ENCODE results near the gene CAT.
A peak's percentile ranks its signal among the peaks of the same experiment; 100 is the strongest.

Gene CAT

DNA sequence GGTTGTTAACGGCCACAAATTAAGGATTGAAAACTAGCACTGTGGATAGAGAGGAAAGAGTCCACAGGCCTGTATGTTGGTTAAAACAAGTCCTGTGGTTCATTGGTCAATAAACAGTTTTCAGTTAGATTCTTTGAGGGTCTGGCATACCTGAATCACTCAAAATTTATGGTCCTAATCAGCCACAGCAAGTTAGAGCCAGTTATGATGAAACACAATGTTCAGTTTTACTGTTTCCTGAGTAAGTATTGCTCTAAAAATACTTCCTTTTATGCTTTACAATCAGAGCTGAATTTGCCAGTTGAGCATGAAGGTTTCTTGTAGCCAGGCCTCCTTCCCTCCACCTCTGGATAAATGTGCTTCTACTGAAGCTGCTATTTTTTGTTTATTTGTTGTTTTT is 12.9 kb upstream of the CAT start:
- DNase-seq = peak; percentile 82 to 87

DNA sequence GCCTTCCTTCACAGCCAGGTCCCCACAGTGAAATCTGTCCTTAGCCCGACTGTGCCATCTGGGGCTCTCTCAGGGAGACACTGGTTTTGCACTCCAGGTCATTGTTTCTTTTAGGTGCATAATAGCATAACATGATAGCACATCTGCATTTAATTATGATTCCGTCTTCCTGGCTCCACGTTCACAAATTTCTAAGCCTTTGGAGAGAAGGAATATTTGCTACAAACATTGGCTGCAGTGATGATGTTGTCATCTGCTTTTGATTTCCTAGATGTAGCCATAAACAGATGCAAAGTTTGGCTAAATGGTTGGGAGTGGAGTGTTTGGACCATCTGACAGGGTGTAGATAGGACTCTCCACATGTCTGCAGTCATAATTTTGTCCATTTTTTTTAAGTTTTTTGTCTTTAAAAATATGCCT is 12.0 kb upstream of the CAT start:
- DNase-seq = no peak

DNA sequence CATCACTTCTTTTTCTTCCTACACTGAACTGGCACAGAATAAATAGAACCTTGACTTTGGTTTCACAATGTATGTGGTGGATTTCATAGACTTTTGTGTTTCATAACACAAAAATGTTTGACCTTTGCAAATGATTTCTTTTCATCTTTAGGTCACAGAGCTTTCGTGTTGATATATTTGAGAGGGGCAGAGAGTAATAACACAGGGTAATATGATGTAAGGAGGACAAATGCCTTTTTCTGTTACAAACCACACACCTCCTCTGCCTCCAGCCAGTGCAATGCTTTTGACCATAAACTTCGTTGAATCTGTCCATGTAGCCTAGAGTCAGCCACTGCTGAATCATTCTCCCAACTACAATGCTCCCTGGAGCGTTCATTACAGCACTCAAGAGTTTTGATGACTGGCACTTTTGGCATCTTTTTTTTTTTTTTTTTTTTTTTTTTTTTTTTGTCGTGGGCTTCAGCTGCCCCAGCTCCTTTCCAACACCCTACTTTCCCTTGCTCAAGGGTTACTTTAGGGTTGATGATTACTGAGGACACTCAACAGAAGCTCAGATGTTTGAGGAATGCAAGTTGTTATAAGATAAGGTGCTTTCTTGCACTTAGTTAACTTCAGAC is 11.4 kb upstream of the CAT start:
- DNase-seq = peak in 1 of 2 experiments; percentile 36

DNA sequence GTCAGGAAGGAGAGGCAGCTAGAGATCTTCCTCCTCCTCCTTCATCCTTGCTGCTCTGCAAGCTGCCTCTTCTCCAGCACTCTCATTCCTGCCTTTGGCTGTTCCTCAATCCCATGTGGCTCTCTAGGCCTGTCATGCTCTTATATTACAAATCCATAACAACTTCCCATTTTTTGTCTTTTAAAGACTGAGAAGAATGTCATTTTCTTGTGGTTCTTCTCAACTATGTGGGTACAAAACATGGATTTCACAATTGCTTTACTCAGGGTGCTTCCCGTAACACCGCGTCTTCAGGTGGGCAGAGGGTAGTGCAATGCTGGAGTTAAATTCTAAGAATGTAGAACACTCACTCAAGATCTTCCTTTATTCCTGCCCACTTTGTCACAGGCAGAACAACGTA is 6.8 kb upstream of the CAT start:
- peak; percentile 69 to 76 for DNase-seq

GRCh38 chr11:34432822-34433221 is 5.9 kb upstream of the CAT start:
- DNase-seq = peak; percentile 27 to 31

DNA sequence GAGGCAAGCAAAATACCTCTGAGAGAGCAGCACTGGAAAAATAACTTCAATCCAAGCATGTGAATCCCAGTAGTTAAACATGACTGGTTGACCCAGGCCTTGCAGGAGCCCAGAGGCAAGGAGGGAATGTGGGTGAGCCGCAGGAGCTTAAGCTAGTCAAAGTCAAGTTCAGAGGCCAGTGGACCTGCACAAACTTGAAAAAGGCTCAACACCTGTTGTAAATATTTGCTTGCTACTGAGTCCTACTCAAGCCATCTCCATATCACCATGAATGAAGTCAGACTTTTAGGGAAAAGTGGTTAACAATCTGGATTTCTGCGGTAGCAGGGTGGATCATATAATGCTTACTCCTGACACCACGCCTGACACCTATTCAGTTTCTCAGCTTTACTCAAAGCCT is 4.8 kb upstream of the CAT start:
- DNase-seq = no peak

DNA sequence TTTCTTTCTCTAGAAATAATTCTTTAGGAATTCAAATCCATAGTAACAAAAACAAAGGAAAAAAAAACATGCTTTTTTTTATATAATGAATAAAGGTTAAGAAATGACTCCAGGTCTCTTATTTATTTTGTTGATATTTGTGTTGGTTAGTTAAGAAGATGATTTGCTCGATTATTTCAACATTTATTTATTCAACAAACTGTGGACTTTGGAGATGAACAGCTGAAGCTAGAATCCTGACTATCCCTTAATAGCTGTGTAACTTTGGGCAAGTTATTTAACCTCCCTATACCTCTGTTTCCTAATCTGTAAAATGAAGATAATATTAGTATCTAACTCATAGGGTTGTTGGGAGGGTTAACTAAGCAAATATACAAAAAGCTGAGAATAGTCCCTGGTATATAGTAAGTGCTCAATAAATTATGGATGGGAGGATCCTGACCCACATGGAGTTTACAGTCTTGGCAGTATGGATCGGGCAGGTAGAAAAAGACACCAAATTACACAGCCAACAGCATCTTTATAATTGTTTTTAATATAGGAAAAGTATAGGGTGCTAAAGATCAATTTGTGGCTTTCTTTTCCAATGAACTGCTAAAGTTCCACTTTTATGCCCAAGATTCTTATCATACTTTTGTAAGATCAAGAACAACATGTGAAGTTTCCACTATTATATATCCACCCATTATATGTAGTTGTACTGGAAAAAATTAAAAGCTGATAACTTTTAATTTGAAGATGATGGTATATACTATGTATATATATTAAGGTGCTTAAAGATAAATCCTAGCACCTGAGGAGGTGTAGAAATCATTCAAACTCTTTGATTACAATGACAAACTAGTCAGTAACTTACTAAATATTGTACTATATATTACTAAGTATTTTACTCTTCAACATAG is 1.3 kb upstream of the CAT start:
- no peak for DNase-seq

- DNase-seq = no peak
Measured at GRCh38 chr11:34439610-34440198, 970 bp downstream of the CAT start.

DNA sequence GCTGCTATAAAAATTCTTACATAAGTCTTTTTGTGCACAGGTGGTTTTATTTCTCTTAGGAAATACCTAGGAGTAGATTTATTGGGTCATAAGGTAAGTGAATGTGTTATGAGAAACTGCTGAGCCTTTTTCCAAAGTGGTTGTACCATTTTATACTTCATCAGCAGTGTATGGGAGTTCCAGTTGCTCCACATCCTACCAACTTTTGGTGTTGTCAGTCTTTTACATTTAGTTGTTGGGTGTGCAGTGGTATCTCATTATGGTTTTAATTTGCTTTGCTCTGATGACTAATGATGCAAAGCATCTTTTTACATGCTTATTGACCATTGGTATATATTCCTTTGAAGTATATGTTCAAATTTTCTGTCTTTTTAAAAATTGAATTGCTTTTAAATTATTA is 3.1 kb downstream of the CAT start:
- no peak for DNase-seq

- no peak for DNase-seq
Measured at GRCh38 chr11:34443136-34443535, 4.4 kb downstream of the CAT start.

DNA sequence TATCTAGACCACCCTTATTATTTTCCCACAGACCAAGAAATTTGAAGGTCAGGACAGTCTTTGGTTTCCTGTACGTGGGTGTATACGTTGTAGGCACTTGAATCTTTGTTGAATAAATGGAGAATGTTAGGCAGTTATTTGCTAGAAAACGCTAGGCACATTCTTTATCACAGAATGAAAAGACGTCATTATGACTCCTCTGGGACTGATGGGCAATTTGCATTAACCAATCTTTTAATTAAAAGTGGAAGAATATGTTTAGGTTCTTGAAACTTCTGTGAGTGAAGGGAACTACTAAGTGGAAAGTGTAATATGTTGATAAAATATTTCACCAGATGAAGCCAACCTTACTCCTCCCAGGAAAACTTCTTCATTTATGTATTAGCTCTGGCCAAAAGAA is 5.7 kb downstream of the CAT start:
- no peak for DNase-seq

- DNase-seq = peak; percentile 20 to 43
Measured at GRCh38 chr11:34445956-34446355, 7.2 kb downstream of the CAT start.

DNA sequence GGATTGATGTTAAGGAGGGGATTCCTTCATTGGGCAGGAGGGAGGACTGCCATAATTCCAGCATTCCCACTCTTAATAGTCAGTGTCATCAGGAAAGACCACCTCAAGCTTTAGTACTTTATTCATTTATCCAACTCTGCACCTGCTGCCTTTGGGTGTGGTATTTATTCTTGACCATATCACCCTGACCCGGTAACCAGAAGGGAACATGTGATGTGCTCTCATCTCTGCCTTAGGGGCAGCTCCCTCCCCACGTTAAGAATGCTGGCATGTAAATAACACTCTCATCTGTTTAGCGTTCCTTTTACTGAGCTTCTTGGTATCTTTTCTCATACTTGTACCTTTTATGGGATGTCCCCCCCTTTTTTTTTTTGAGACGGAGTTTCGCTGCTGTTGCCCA is 7.7 kb downstream of the CAT start:
- no peak for DNase-seq

- no peak for DNase-seq
Measured at GRCh38 chr11:34447044-34447443, 8.3 kb downstream of the CAT start.

DNA sequence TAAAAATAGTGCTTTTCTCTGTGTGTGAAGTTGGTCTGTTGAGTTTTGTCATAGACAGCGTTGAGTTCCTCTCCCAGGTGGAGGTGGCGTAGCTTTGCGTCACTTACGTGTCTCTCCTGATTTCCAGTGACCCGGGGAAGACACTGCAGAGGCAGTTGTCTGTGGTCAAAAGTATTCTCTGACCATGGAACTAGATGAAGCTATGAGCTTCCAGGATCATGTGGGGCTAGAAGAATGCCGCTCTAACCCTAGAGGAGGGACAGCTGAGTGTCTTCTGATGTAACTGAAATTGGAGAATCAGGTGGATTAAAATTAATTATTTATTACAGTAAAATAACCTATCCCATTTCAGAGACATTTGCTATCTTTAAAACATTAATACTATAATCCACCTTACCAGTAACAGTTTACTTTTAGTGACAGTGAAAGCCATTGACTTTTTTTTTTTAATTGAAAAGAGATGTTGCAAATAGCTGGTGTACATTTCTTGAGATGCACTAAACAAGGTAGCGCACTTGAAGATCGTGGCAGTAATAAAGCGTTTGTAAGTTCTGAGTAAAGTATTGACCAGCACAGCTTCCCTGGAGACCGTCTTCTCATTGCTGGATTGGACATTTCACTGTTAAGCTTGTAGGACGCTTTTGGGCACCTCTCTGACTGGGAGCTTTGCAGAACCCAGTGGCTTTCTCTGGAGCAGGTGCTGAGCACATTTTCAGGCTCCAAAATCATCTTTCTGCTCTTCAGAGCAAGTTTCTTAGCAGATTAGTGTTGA is 9.7 kb downstream of the CAT start:
- no peak for DNase-seq

DNA sequence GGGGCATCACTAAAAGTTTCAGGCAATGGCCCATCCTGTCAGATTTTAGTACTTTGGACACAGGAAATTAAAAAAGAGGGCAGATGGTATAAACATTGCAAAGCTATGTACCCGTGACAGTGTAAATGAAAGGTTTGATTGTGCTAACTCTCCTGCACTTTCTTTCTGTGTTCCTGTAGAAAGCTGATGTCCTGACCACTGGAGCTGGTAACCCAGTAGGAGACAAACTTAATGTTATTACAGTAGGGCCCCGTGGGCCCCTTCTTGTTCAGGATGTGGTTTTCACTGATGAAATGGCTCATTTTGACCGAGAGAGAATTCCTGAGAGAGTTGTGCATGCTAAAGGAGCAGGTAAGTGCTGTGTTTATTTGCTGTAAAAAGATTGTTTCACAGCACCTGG is 10.3 kb downstream of the CAT start:
- peak; percentile 35 to 47 for DNase-seq

- peak in 1 of 2 experiments; percentile 25 for DNase-seq
Measured at GRCh38 chr11:34451053-34451452, 12.3 kb downstream of the CAT start.

- DNase-seq = no peak
Measured at GRCh38 chr11:34454308-34455032, 15.7 kb downstream of the CAT start.

- no peak for DNase-seq
Measured at GRCh38 chr11:34457607-34458006, 18.9 kb downstream of the CAT start.

GRCh38 chr11:34458525-34458924 is 19.8 kb downstream of the CAT start:
- DNase-seq = no peak

GRCh38 chr11:34459507-34460162 is 20.9 kb downstream of the CAT start:
- no peak for DNase-seq

- no peak for DNase-seq
Measured at GRCh38 chr11:34460278-34460677, 21.5 kb downstream of the CAT start.

Measured in Kasumi-1 (cell line).